Body of pancreas (tissue), 4 donors: ENCODE data around the gene MYDGF.
"Not testable (repeated sequence)": the region's sequence is repeated elsewhere in the genome, so short reads cannot be mapped to it uniquely, and the experiment has no call there.

Experiments used
- CTCF ChIP-seq, 7 experiments: fragments of 450-650 bp in 4 of 7; fragments of 200-600 bp in 3 of 7; sonication (generic) in 3 of 7; IDR thresholded peaks; one replicate each; pipeline ENCODE4 v1.5.1; 2016 to 2019; ENCODE audit warnings: antibody characterized with exemption in 7 of 7
- POLR2A ChIP-seq, 3 donors: fragments of 450-650 bp; IDR thresholded peaks; one replicate each; pipeline ENCODE4 v1.6.1; 2016; ENCODE audit warnings: antibody characterized with exemption in 3 of 3, mild to moderate bottlenecking in 2 of 3

GRCh38 chr19:4715178-4715528, 45.0 kb upstream of the MYDGF start:
- not testable (repeated sequence) for TF ChIP-seq CTCF, POLR2A (IDR thresholded peaks at IDR 0.05)
